Heart left ventricle (tissue), 16 donors: ENCODE data around the gene IPO4. TPM values are rescaled to one million over a fixed set of nuclear protein-coding genes. Genes with fewer than 3 reads are reported as not detected.

Experiments
- ATAC-seq, 4 donors: fragments of 200-7000 bp; cut with Tn5 transposase; one replicate each; pipeline ENCODE4 v1.9.1; 2020 to 2022; ENCODE audit warnings: moderate library complexity in 4 of 4, mild to moderate bottlenecking in 3 of 4, moderate number of reproducible peaks in 1 of 4
- DNase-seq, 5 donors: peaks; one replicate each; pipeline ENCODE4 v3.0.0-alpha.2; 2020
- H3K27ac ChIP-seq, 12 donors: fragments of 200-600 bp; sonication (generic) in 4 of 12; one replicate each; pipeline versions ENCODE4 v1.5.0 to v1.8.0; 2016 to 2022; ENCODE audit warnings: mild to moderate bottlenecking in 2 of 12
- H3K27me3 ChIP-seq, 9 donors: fragments of 200-600 bp; sonication (generic) in 2 of 9; one replicate each; pipeline versions ENCODE4 v1.5.1 to v1.8.0; 2016 to 2022; ENCODE audit warnings: mild to moderate bottlenecking in 3 of 9
- H3K36me3 ChIP-seq, 9 donors: fragments of 200-600 bp; sonication (generic) in 2 of 9; one replicate each; pipeline versions ENCODE4 v1.5.0 to v1.8.0; 2018 to 2022; ENCODE audit warnings: mild to moderate bottlenecking in 2 of 9
- H3K4me1 ChIP-seq, 12 donors: fragments of 200-600 bp; sonication (generic) in 4 of 12; one replicate each; pipeline versions ENCODE4 v1.5.0 to v1.8.0; 2016 to 2022; ENCODE audit warnings: mild to moderate bottlenecking in 3 of 12
- H3K4me3 ChIP-seq, 12 donors: fragments of 200-600 bp; sonication (generic) in 4 of 12; one replicate each; pipeline versions ENCODE4 v1.5.0 to v1.8.0; 2017 to 2022; ENCODE audit warnings: mild to moderate bottlenecking in 9 of 12, moderate library complexity in 4 of 12
- H3K9me3 ChIP-seq, 12 donors: fragments of 200-600 bp; sonication (generic) in 4 of 12; one replicate each; pipeline versions ENCODE4 v1.5.0 to v1.8.0; 2016 to 2022; ENCODE audit warnings: mild to moderate bottlenecking in 1 of 12
- POLR2A ChIP-seq, 2 donors: fragments of 450-650 bp; IDR thresholded peaks; one replicate each; pipeline ENCODE4 v1.6.1; 2017; ENCODE audit warnings: antibody characterized with exemption in 2 of 2, mild to moderate bottlenecking in 2 of 2, moderate library complexity in 2 of 2
- WGBS, 4 donors: extraction: QIAGEN DNeasy Blood & Tissue Kit in 2 of 4; methylation state at CpG; one replicate each; pipeline versions ENCODE4 v1.1.5 to v1.1.7; 2013 to 2018; 5-methylcytosine and 5-hydroxymethylcytosine counted together
- intact Hi-C, 10 donors: fragments of 100-400 bp; cut with DNase I; formaldehyde crosslinking; loops; one replicate each; pipeline versions ENCODE4 v1.11.1 to v1.14.2; 2022
- polyA plus RNA-seq, 2 donors: library from polyadenylated mRNA; stranded (reverse); fragments of 200-250 nt; gene quantifications; one replicate each; pipeline ENCODE4 v1.2.3, GENCODE V29; 2013
- total RNA-seq, 9 donors: library from RNA; depleted of rRNA in 2 of 9; stranded (reverse); fragments of >200 nt in 2 of 9; fragmentation: NEBNext Ultra II Directional in 3 of 9; extraction: Animal tissue kit (Norgen Biotek cat#: 25700) in 3 of 9; gene quantifications; one replicate each; pipeline versions ENCODE4 v1.1.0 to v1.2.4, GENCODE V29; 2016 to 2023
- TF ChIP-seq, protein P1 (sequence below), 12 donors: fragments of 200-600 bp; sonication (generic) in 4 of 12; IDR thresholded peaks; one replicate each; pipeline versions ENCODE4 v1.5.0 to v1.8.0; 2018 to 2022; ENCODE audit warnings: antibody characterized with exemption in 12 of 12, mild to moderate bottlenecking in 5 of 12
- donor health status: ischemic (EF 13 %, LVEDD 7.1; RV severe dilation, severe dysfunction).
- donor health status: healthy with polysubstance abuse.
- donor health status: DM: no; HTN: yes; CAD: no.
- donor health status: DM: no; HTN: no; CAD: no.
- donor health status: ischemic (EF 25% LVEDD 6.9; RV normal size, moderate dysfunction).
- donor health status: ischemic (EF 25% LVEDD 5.7; RV mildly dilated, moderate dysfunction).
- donor health status: healthy.
- donor health status: DM: yes; HTN: yes; CAD: no.
- donor health status: ischemic (EF 35%, LVEDD 5.7; RV mildly dilated, moderate dysfunction).
- donor health status: nonischemic (EF 11% LVEDD 7.7; RV severe dilation, severe dysfunction).
- donor health status: DM: yes; HTN: yes; CAD: no.
- donor health status: PGD.
- donor health status: ischemic (EF 29% LVEDD 5.4; RV normal size, mild dysfunction).
- donor health status: nonischemic (EF 23%, LVEDD 6.1; RV moderate dilation, normal function).

IPO4 gene
- total and polyA plus RNA-seq, 11 donors = 1.8 to 40.0 (median 17.2) TPM

DNA sequence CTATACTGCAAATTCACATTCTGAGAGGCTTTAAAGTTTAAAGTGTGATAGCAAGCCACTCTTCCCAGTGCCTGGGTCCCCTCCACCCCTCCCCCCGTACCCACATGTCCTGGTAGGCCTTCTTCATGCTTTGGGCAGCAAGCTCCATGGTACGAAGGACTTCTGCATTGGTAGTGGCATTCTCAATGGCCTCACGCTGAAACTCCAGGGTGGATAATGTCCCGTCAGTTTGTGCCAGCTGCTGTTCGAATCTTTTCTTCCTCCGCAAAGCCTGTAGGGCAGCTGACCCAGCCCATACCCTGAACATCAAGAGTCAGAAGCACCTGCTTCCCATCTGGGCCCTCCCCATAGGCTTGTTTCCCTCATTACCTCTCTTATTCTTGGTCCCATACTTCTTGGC, 22.7 kb upstream of the IPO4 start:
- ATAC-seq (no peak), DNase-seq (no peak)
- Histone ChIP-seq H3K4me3 (no peak overlapping the region), H3K9me3 (no peaks in the 10 kb centered on the region), H3K36me3 (peaks cover 0 to 59% (median 48%) of the 10 kb centered on the region in 9 donors), H3K27ac (no peak overlapping the region), H3K27me3 (no peaks in the 10 kb centered on the region), H3K4me1 (peaks cover 3 to 38% (median 20%) of the 10 kb centered on the region in 12 donors)
- no peak for TF ChIP-seq POLR2A (IDR thresholded peaks at IDR 0.05)
- TF ChIP-seq, protein P1, sequence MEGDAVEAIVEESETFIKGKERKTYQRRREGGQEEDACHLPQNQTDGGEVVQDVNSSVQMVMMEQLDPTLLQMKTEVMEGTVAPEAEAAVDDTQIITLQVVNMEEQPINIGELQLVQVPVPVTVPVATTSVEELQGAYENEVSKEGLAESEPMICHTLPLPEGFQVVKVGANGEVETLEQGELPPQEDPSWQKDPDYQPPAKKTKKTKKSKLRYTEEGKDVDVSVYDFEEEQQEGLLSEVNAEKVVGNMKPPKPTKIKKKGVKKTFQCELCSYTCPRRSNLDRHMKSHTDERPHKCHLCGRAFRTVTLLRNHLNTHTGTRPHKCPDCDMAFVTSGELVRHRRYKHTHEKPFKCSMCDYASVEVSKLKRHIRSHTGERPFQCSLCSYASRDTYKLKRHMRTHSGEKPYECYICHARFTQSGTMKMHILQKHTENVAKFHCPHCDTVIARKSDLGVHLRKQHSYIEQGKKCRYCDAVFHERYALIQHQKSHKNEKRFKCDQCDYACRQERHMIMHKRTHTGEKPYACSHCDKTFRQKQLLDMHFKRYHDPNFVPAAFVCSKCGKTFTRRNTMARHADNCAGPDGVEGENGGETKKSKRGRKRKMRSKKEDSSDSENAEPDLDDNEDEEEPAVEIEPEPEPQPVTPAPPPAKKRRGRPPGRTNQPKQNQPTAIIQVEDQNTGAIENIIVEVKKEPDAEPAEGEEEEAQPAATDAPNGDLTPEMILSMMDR (IDR thresholded peaks at IDR 0.05) = no peak
- WGBS, 4 donors = 91 to 97% (median 92%) methylated on average over 6 of the region's 6 CpGs
- intact Hi-C loops = no loop called here

DNA sequence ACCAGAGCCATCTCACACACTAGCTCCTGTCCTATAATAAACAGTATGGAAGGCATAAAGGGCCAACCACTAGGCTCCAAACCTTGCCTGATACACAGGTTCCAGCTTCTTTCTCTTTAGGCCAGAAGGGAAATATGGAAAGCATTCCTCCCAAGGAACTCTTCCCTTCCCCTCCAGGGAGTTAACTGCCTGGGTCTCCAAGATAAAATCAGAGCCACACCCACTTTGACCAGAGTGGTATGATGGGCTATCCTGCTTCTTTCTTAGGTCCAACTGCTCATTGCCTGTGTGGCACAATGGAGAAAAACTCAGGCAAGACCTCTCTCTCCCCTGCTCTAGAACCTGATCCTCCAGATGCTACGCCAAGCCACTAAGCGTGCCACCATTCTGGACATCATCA, 19.0 kb upstream of the IPO4 start:
- Histone ChIP-seq H3K4me1 (peaks cover 0 to 13% (median 2%) of the 10 kb centered on the region in 12 donors), H3K36me3 (peaks cover 0 to 80% (median 62%) of the 10 kb centered on the region in 9 donors), H3K4me3 (no peak overlapping the region), H3K27me3 (no peaks in the 10 kb centered on the region), H3K9me3 (no peaks in the 10 kb centered on the region), H3K27ac (no peak overlapping the region)
- TF ChIP-seq POLR2A (IDR thresholded peaks at IDR 0.05) = no peak
- TF ChIP-seq, protein P1 (IDR thresholded peaks at IDR 0.05) = no peak
- 96 to 100% (median 99%) methylated on average over 2 of the region's 2 CpGs for WGBS, 4 donors
- ATAC-seq = no peak
- intact Hi-C loops = no loop called here
- DNase-seq = no peak

DNA sequence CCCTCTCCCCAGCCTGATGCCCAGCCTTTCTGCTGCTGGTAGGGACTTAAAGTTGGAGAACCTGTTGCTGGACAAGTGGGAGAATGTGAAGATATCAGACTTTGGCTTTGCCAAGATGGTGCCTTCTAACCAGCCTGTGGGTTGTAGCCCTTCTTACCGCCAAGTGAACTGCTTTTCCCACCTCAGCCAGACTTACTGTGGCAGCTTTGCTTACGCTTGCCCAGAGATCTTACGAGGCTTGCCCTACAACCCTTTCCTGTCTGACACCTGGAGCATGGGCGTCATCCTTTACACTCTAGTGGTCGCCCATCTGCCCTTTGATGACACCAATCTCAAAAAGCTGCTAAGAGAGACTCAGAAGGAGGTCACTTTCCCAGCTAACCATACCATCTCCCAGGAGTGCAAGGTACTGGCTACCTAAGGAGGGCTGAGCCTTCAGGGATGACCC, 18.5 kb upstream of the IPO4 start:
- WGBS, 4 donors = 91 to 99% (median 97%) methylated on average over 5 of the region's 5 CpGs
- TF ChIP-seq, protein P1 (IDR thresholded peaks at IDR 0.05) = no peak
- TF ChIP-seq POLR2A (IDR thresholded peaks at IDR 0.05) = no peak
- H3K9me3 ChIP-seq = no peaks in the 10 kb centered on the region
- H3K4me1 ChIP-seq = peaks cover 0 to 8% (median 0%) of the 10 kb centered on the region in 12 donors
- DNase-seq (no peak), ATAC-seq (no peak)
- H3K27me3 ChIP-seq = no peaks in the 10 kb centered on the region
- no peak overlapping the region for H3K4me3 ChIP-seq
- intact Hi-C loops = no loop called here
- H3K27ac ChIP-seq = no peak overlapping the region
- peaks cover 0 to 83% (median 62%) of the 10 kb centered on the region in 9 donors for H3K36me3 ChIP-seq

DNA sequence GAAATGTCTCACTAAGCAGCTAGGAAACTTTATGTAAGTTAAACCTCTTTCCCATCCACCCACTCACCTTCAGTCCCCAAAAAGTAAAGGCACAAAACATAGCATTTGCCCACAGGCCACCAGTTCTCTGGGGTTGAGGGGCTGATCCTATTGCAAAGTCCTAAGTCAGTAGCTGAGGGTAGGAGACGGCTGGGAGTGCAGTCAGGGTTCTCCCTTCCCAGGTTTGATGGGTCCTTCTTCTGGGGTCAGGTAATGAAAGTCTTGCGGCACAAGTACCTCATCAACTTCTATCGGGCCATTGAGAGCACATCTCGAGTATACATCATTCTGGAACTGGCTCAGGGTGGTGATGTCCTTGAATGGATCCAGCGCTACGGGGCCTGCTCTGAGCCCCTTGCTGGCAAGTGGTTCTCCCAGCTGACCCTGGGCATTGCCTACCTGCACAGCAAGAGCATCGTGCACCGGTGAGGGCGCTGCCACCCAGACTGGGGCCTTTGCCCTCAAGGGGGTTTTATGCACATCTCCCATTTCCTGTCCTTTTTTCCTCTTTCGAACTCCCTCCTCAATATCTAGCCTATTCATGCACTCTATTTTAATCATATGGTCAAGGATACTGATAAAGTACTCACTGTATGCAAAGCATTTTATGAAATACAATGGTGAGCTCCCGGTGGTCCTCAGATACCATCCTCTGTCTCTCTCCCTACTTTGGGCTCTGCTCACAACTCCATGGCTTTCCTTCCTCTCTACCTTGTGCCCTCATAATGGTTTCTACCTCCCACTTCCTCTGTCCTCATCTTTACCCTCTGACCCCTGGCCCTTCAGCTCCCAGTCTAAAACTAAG, 17.9 kb upstream of the IPO4 start:
- H3K4me1 ChIP-seq = peaks cover 0 to 4% (median 0%) of the 10 kb centered on the region in 12 donors
- H3K36me3 ChIP-seq = peaks cover 0 to 86% (median 62%) of the 10 kb centered on the region in 9 donors
- DNase-seq (no peak), ATAC-seq (no peak)
- no peaks in the 10 kb centered on the region for H3K27me3 ChIP-seq
- H3K9me3 ChIP-seq = peaks cover 0 to 2% (median 0%) of the 10 kb centered on the region in 12 donors
- H3K4me3 ChIP-seq = no peak overlapping the region
- intact Hi-C loops = no loop called here
- TF ChIP-seq, protein P1 (IDR thresholded peaks at IDR 0.05) = no peak
- TF ChIP-seq POLR2A (IDR thresholded peaks at IDR 0.05) = no peak
- WGBS, 4 donors = 96 to 99% (median 97%) methylated on average over 11 of the region's 11 CpGs
- H3K27ac ChIP-seq = no peak overlapping the region
